Activated CD8-positive, alpha-beta memory T cell treated with anti-CD3 and anti-CD28 coated beads, Interleukin-2, amount 50 U/mL, for 4 hours (primary cell): ENCODE results near the gene DMRTB1.
"Not testable (repeated sequence)": the region's sequence is repeated elsewhere in the genome, so short reads cannot be mapped to it uniquely, and the experiment has no call there.

Source experiments
- DNase-seq: peaks from one replicate; pipeline ENCODE4 v3.0.0-alpha.2; 2020

DMRTB1 gene

GRCh38 chr1:53459321-53460175, at the start of gene DMRTB1:
Gene DMRTB1 (plus strand): TSS chr1:53459399. CDS start chr1:53459454, 55 bp downstream.
- DNase-seq, result no peak

DNA sequence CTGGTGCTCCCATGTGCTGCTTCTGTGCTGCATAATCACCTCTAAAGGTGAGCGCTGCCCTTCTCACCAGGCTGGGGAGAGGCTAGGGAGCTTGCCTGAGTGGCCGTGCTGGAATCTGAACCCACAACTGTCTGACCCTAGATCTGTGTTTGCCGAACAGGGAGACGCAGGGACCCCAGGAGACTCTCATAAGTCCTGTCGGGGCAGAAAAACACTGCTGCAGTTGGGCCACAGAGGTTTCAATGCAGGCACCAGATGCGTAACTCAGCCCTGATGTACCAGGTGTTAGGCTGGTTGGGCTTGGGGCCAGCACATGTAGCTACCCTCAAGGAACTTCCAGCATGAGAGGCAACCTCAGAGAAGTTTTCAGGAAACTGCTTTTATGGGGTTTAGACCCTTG, 49.5 kb upstream of the DMRTB1 start:
- no peak for DNase-seq

GRCh38 chr1:53410100-53410541, 49.1 kb upstream of the DMRTB1 start:
- peak; percentile 51 for DNase-seq

- no peak for DNase-seq
These were observed 48.5 kb upstream of the DMRTB1 start for GRCh38 chr1:53410701-53411100.

DNA sequence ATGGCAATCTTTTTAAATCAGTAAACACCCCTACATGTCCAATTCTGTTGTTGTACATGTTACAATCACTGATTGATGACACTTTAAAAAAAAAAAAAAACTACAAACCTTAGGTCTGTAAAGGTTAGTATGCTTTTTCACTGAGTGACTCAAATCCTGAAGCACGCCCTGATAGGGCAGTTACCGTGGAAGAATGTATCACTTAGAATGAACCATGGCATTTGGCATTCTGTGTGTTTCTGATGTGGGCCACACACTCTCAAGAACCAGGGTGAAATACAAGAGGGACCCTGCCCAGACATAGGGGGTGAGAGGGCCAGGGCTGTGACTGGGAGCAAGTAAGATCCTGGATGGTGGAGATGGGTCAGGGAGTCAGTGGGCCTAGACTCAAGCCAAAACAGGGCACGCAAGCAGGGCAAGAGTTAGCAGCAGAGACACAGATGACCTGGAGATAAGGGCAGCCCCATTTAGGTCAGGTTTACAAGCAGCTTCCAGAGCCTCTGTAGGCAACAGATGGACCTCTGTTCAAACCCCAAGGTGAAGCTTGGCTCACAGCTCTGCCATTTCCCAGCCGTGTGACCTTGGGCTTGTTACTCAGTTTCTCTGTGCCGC, 47.6 kb upstream of the DMRTB1 start:
- no peak for DNase-seq

- DNase-seq, result no peak
These were observed 46.7 kb upstream of the DMRTB1 start for GRCh38 chr1:53412285-53413174.

GRCh38 chr1:53413175-53414001, 45.8 kb upstream of the DMRTB1 start:
- peak; percentile 51 for DNase-seq

DNA sequence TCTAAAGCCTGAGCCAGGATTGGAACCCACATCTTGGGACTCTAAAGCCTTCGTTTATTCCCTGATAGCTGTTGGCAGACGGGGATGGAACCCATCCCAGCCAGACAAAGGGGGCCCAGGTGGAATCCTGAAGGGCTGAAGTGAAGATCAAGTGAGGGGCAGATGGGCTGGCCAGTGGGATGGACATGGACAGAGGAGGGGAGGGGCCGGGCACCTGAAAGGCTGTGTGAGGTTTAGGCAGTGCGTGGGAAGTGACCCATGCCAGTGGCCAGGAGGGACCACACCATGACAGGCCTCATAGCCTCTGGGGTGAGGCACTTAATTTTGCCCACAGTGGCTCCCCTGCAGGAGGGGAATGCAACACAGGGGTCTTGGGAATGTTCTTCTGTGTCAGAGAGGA, 44.6 kb upstream of the DMRTB1 start:
- DNase-seq, result no peak

GRCh38 chr1:53415432-53415831, 43.8 kb upstream of the DMRTB1 start:
- DNase-seq, result no peak

DNA sequence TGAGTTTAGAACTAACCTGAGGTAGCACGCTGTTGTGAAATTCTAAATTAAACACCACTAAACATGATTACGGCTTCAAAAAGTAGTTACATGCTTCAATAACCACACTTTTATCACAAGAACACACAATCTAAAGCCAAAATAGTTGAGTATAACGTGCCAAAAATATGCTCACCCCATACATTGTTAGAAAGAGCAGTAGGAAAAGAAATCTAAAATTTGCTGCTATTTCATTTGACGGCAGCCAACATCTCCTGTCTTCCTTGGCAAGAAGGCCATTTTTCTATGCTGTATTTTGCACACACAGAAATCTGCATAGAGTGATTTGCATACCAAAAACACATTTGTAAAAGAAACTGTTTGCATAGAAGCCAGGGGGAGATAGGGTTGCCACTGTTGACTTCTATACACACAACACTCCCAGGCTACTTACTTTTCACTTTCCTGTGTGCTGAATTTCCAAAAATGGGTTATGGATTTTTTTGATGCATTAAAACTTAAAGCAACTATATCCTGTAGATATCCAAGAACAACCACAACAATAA, 42.9 kb upstream of the DMRTB1 start:
- no peak for DNase-seq

- DNase-seq, result no peak
These were observed 42.1 kb upstream of the DMRTB1 start for GRCh38 chr1:53417074-53417511.

DNA sequence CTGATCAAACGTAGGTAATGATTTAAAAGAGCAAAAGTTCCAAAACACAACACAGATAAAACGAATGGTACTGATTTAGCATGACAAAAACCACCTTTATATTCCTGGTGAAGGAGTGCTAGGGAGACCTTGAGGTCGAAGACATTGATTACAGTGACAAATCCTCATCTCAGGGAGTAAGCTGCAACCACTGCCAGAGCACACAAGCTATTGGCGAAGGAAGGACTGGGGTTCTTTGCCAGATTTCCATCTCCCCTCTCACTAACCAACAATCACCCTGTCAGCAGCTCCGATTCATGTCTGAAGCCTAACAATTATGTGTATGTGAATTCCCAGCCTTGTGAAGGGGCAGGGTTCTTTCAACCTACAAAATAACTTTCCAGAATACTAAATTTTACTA, 40.2 kb upstream of the DMRTB1 start:
- no peak for DNase-seq

DNA sequence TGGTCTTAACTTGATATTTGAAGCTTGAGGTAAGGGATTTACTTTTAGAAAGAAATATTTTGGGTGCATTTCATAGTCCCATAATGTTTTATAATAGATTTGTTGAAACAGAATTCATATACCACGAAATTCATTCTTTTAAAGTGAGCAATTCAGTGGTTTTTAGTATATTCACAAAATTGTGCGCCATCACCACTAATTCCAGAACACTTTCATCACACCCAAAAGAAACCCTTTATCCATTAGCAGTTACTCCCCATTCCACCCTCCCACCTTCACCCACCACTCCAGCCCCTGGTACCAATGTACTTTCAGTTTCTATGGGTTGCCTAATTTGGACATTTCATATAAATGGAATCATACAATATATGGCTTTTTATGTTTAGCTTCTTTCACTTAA, 38.9 kb upstream of the DMRTB1 start:
- no peak for DNase-seq

GRCh38 chr1:53421208-53421607, 38.0 kb upstream of the DMRTB1 start:
- DNase-seq, result no peak

GRCh38 chr1:53430261-53430660, 28.9 kb upstream of the DMRTB1 start:
- DNase-seq, result no peak

DNA sequence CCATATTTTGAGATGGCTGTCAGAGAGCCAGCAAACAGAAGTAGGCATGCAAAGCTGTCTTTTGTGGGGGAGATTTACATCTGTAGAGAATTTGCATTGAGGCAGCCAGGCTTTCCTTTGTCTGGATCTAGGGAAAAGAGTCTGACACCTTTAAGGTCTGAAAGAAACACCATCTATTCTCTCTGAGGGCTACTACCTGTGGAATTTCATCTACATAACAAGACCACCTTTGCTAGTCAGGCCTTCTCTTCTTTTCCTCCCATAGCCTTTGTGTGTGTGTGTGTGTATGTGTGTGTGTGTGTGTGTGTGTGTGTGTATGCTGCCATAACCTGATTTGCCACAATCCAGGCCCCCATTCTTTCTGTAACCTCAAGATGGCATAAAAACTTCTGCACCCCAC, 28.4 kb upstream of the DMRTB1 start:
- no peak for DNase-seq

DNA sequence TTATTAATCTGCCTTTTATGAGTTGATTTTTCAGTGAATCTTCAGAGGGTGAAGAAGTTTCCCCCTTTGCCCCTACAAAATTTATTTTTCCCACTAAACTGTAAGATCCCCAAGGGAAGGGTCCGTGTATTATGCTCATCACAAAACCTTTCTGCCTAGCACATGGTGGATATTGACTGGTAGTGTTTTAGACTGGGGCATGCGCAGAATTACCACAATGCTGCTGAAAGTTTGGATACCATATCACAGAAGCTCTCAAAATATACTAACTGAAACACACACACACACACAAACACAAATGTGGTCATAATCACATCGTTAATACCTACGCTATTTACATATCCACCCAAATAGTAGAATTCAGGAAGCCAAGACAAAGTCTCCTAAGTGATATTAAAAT, 28.0 kb upstream of the DMRTB1 start:
- no peak for DNase-seq

GRCh38 chr1:53431805-53432565, 27.2 kb upstream of the DMRTB1 start:
- DNase-seq, result no peak

- DNase-seq, result no peak
These were observed 26.6 kb upstream of the DMRTB1 start for GRCh38 chr1:53432611-53433010.

DNA sequence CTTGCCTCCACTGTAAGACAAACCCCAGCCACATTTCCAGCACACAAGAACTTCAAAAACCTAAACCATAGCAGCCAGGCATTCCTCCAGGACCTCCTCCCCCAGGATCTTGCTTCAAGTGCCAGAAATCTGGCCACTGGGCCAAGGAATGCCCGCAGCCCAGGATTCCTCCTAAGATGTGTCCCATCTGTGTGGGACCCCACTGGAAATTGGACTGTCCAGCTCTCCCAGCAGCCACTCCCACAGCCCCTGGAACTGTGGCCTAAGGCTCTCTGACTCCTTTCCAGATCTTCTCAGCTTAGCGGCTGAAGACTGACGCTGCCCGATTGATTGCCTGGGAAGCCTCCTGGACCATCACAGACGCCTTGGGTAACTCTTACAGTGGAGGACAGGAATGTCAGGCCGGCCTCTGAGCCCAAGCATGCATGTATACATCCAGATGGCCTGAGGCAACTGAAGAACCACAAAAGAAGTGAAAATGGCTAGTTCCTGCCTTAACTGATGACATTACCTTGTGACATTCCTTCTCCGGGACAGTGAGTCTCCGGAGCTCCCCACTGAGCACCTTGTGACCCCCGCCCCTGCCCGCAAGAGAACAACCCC, 24.7 kb upstream of the DMRTB1 start:
- DNase-seq, result not testable (repeated sequence)

DNA sequence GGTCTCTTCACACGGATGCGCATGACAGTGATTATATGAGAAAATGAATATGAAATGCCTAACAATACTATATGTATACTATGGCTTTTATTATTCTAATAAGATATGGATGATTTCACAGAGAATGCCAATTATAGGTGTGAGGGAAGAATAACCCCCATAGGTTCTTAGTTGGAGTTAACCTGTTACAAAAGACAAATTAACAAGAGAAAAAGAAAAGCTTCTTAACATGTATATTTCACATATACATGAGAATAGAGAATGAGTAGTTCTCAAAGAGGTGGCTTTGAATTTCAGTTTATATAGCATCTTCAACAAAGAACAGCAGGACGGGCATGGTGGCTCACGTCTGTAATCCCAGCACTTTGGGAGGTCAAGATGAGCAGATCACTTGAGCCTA, 24.0 kb upstream of the DMRTB1 start:
- DNase-seq, result no peak
